BJ (cell line): ENCODE data around the gene UGT1A9. TPM values are rescaled to one million over a fixed set of nuclear protein-coding genes. Genes with fewer than 3 reads are reported as not detected.

Source experiments
- CTCF ChIA-PET: fragments of 350-600 bp; formaldehyde crosslinking; extraction: SDS; loops from one replicate; lab custom pipeline; 2021; ENCODE audit warnings: antibody characterized with exemption, inconsistent platforms; lab: Yijun Ruan, JAX
- POLR2A ChIA-PET: fragments of 300-600 bp; sonication (Branson Sonifier 250); formaldehyde crosslinking; extraction: SDS; loops from one replicate; lab custom pipeline; 2021; ENCODE audit warnings: antibody characterized with exemption; lab: Charles Lee
- DNase-seq: peaks from one replicate; pipeline ENCODE4 v3.0.0-alpha.2; 2011; ENCODE audit warnings: low read depth
- H3K27me3 ChIP-seq: 2 replicates; pipeline ENCODE4 v1.6.0; 2011; ENCODE audit warnings: low read length; ENCODE audit not compliant: control insufficient read depth, insufficient read depth
- H3K36me3 ChIP-seq: 2 replicates; pipeline ENCODE4 v1.5.1; 2011; ENCODE audit warnings: low read length; ENCODE audit not compliant: control insufficient read depth, insufficient read depth
- H3K4me3 ChIP-seq: 2 replicates; pipeline ENCODE4 v1.5.1; 2011; ENCODE audit warnings: low read depth, mild to moderate bottlenecking, control low read depth, low read length
- polyA plus RNA-seq: library from polyadenylated mRNA; depleted of rRNA; stranded (reverse); fragments of >200 nt; gene quantifications from 2 replicates; pipeline ENCODE4 v1.2.3, GENCODE V29; 2011
- TF ChIP-seq, protein P1 (sequence below): IDR thresholded peaks from 2 replicates; pipeline ENCODE4 v1.5.1; 2011; ENCODE audit warnings: low read depth, mild to moderate bottlenecking, control low read depth, inconsistent platforms, low read length, moderate library complexity; ENCODE audit not compliant: insufficient read depth

The UGT1A9 gene
- polyA plus RNA-seq, 1 experiment: not detected

DNA sequence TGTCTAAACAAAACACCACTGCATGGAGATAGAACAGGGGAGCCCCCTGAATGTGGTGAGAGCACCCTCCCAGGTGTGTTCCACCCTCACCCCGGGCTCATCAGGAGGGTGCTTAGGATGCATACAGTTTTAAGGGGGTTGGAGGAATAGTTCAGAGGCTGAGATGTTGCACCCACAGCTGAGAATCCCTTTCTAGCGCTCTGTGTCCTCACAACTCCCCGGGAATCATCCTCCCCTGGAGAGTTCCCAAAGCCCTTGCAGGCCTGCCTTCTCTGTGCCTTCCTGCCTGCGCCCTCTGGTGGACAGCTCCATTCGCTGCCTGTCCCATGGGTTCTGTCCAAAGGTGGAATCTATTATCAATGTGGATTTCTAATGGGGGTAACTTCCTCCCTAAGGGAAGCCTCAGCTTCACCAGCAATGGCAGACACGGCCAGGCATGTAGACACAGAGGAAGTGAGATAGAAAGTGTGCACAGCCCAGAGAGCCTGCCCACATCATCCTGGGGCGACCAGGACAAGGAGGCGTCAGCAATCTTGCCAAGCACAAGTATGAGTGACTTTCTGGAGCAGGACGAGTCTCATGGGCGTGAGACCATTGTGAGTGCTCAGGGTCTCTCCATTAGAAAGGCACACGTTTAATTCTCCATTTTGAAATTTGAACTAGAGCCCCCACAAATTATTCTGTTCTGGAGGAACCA is 39.8 kb downstream of the UGT1A9 start:
- TF ChIP-seq, protein P1, sequence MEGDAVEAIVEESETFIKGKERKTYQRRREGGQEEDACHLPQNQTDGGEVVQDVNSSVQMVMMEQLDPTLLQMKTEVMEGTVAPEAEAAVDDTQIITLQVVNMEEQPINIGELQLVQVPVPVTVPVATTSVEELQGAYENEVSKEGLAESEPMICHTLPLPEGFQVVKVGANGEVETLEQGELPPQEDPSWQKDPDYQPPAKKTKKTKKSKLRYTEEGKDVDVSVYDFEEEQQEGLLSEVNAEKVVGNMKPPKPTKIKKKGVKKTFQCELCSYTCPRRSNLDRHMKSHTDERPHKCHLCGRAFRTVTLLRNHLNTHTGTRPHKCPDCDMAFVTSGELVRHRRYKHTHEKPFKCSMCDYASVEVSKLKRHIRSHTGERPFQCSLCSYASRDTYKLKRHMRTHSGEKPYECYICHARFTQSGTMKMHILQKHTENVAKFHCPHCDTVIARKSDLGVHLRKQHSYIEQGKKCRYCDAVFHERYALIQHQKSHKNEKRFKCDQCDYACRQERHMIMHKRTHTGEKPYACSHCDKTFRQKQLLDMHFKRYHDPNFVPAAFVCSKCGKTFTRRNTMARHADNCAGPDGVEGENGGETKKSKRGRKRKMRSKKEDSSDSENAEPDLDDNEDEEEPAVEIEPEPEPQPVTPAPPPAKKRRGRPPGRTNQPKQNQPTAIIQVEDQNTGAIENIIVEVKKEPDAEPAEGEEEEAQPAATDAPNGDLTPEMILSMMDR: peak; percentile 96
- DNase-seq: no peak
- H3K27me3 ChIP-seq: no peaks in the 10 kb centered on the region
- H3K36me3 ChIP-seq: no peaks in the 10 kb centered on the region
- ChIA-PET POLR2A (no interaction called here), CTCF (interaction anchor here (0.6 to 3.1 kb wide), 16 partner anchors 10 to 307 kb away, joined by 3 to 56 read pairs (median 5); partner anchors contain the start of genes UGT1A6 and UGT1A9)
- no peak overlapping the region for H3K4me3 ChIP-seq

DNA sequence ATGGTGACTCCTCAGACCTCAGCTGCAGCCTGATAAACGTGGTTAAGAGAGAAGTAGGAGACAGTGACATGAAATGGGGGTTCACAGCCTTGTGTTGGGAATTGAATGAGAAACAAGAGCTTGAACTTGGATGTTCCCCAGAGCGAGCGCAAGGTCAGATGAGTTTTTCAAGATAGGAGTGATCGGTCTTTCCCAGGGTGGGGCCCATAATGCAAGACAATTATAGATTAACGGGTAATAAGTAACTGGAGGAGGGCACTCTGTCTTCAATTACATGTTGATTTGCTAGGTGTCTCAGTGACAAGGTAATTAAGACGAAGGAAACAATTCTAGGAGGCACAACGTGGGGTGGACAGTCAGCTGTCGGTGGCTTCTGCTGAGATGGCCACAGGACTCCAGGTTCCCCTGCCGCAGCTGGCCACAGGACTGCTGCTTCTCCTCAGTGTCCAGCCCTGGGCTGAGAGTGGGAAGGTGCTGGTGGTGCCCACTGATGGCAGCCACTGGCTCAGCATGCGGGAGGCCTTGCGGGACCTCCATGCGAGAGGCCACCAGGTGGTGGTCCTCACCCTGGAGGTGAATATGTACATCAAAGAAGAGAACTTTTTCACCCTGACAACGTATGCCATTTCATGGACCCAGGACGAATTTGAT is 41.0 kb downstream of the UGT1A9 start, which contains the start of gene UGT1A5:
UGT1A5 (plus strand) TSS at position 297 of the 651 bp plus-strand sequence; CDS start at position 382, 85 bp downstream.
- Histone ChIP-seq H3K36me3 (no peaks in the 10 kb centered on the region), H3K27me3 (no peaks in the 10 kb centered on the region), H3K4me3 (no peak within 1 kb of the TSS)
- CTCF ChIA-PET: interaction anchor here (0.8 to 3.1 kb wide), 8 partner anchors 8 to 308 kb away, joined by 3 to 56 read pairs (median 4); partner anchors contain the start of gene UGT1A6
- POLR2A ChIA-PET: no interaction called here
- DNase-seq: no peak
- TF ChIP-seq, protein P1: no peak

DNA sequence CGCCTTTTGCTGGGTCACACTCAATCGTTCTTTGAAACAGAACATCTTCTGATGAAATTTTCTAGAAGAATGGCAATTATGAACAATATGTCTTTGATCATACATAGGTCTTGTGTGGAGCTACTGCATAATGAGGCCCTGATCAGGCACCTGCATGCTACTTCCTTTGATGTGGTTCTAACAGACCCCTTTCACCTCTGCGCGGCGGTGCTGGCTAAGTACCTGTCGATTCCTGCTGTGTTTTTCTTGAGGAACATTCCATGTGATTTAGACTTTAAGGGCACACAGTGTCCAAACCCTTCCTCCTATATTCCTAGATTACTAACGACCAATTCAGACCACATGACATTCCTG is 41.5 kb downstream of the UGT1A9 start:
- ChIA-PET POLR2A (no interaction called here), CTCF (interaction anchor here (1.0 to 3.1 kb wide), 2 partner anchors 265 to 269 kb away, joined by 3 to 56 read pairs; no protein-coding TSS in a partner anchor)
- H3K4me3 ChIP-seq: no peak overlapping the region
- no peaks in the 10 kb centered on the region for H3K36me3 ChIP-seq
- TF ChIP-seq, protein P1: no peak
- DNase-seq: no peak
- H3K27me3 ChIP-seq: no peaks in the 10 kb centered on the region

DNA sequence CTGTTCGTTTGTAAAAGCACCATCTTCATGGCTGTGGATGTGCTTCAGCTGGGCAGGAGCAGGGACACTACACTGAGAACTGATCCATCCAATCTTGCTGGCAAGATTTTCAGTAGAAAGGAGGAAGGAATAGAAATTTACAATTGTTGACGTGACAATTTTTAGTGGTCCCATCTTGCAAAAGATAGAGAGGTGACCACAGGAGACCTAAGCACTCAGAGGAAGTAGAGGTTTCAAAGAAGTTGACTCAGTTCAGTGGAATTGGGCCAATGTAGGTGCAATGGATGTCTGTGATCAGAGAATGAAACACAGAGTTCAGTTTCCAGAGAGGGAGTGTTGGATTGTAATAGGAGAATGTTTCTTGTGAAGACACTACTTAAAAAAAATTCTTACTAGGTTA is 42.4 kb downstream of the UGT1A9 start:
- Histone ChIP-seq H3K27me3 (no peaks in the 10 kb centered on the region), H3K4me3 (no peak overlapping the region), H3K36me3 (no peaks in the 10 kb centered on the region)
- TF ChIP-seq, protein P1: no peak
- ChIA-PET POLR2A (no interaction called here), CTCF (interaction anchor here (0.7 kb wide), 1 partner anchor 265 kb away, joined by 4 read pairs; no protein-coding TSS in a partner anchor)
- DNase-seq: no peak

DNA sequence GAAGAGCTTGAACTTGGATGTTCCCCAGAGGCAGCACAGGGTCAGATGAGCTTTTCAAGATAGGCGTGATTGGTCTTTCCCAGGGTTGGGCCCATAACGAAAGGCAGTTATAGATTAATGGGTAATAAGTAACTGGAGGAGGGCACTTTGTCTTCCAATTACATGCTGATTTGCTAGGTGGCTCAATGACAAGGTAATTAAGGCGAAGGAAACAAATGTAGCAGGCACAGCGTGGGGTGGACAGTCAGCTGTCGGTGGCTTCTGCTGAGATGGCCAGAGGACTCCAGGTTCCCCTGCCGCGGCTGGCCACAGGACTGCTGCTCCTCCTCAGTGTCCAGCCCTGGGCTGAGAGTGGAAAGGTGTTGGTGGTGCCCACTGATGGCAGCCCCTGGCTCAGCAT is 46.9 kb downstream of the UGT1A9 start, which contains the start of gene UGT1A4:
UGT1A4 (plus strand) TSS at position 185 of the 400 bp plus-strand sequence; CDS start at position 270, 85 bp downstream.
- no peak for DNase-seq
- POLR2A ChIA-PET: no interaction called here
- CTCF ChIA-PET: interaction anchor here (1.2 kb wide), 1 partner anchor 269 kb away, joined by 4 read pairs; no protein-coding TSS in a partner anchor
- TF ChIP-seq, protein P1: no peak
- Histone ChIP-seq H3K36me3 (no peaks in the 10 kb centered on the region), H3K27me3 (no peaks in the 10 kb centered on the region), H3K4me3 (no peak within 1 kb of the TSS)
